Urothelium cell line (cell line): ENCODE data around the gene CD163.
"Not testable (repeated sequence)": the region's sequence is repeated elsewhere in the genome, so short reads cannot be mapped to it uniquely, and the experiment has no call there.

Experiments used
- DNase-seq: peaks from one replicate; pipeline ENCODE4 v3.0.0; 2011; ENCODE audit warnings: low spot score, mixed read lengths
- FAIRE-seq: peaks from 2 replicates; lab custom pipeline; 2011; peaks lifted over from hg19 to GRCh38; lab: Jason Lieb, UNC

CD163 gene

GRCh38 chr12:7451756-7452155, 51.8 kb downstream of the CD163 start:
- DNase-seq (no peak), FAIRE-seq (no peak)

GRCh38 chr12:7450667-7451066, 52.9 kb downstream of the CD163 start:
- DNase-seq (peak; percentile 19), FAIRE-seq (peak; percentile 27)

GRCh38 chr12:7448099-7448498, 55.5 kb downstream of the CD163 start:
- FAIRE-seq (no peak), DNase-seq (no peak)

GRCh38 chr12:7444537-7444936, 59.0 kb downstream of the CD163 start:
- DNase-seq (no peak), FAIRE-seq (no peak)

GRCh38 chr12:7444076-7444475, 59.5 kb downstream of the CD163 start, which contains the start of gene CD163L1:
Gene CD163L1, minus strand, starts transcription at chr12:7444153. Its CDS starts 26 bp downstream, at chr12:7444127.
- FAIRE-seq: no peak
- DNase-seq: no peak

- FAIRE-seq: no peak
Observed at GRCh38 chr12:7441216-7441615, 62.4 kb downstream of the CD163 start.

GRCh38 chr12:7439579-7440505, 63.7 kb downstream of the CD163 start:
- peak; percentile 60 for DNase-seq
- FAIRE-seq: peak; percentile 52

More at GRCh38 chr12:7441216-7441615, 62.4 kb downstream of the CD163 start:
- DNase-seq: no peak

- DNase-seq, FAIRE-seq: not testable (repeated sequence)
Observed at GRCh38 chr12:7438291-7438995, 65.1 kb downstream of the CD163 start.

- not testable (repeated sequence) for FAIRE-seq, DNase-seq
Observed at GRCh38 chr12:7437494-7437893, 66.1 kb downstream of the CD163 start.

- no peak for DNase-seq
- FAIRE-seq: no peak
Observed at GRCh38 chr12:7434670-7435069, 68.9 kb downstream of the CD163 start.

GRCh38 chr12:7433276-7433822, 70.2 kb downstream of the CD163 start:
- DNase-seq: peak; percentile 65
- FAIRE-seq: peak; percentile 85

GRCh38 chr12:7431993-7432685, 71.4 kb downstream of the CD163 start:
- peak; percentile 10 for DNase-seq
- peak; percentile 88 for FAIRE-seq
